GM19324 (cell line): Measurements from ENCODE around the gene AUTS2.
"Not testable (repeated sequence)": the region's sequence is repeated elsewhere in the genome, so short reads cannot be mapped to it uniquely, and the experiment has no call there.

Experiments used
- ATAC-seq: cut with Tn5 transposase; IDR thresholded peaks from one replicate; pipeline ENCODE4 v1.9.1; 2021; ENCODE audit warnings: mild to moderate bottlenecking, moderate library complexity; ENCODE audit not compliant: unreplicated experiment, low FRiP score

The AUTS2 gene

GRCh38 chr7:70646536-70647248, 1048.4 kb downstream of the AUTS2 start:
- ATAC-seq: no peak

- ATAC-seq: peak; percentile 54
Observed at GRCh38 chr7:70647801-70648498, 1049.7 kb downstream of the AUTS2 start.

GRCh38 chr7:70648499-70648861, 1050.2 kb downstream of the AUTS2 start:
- ATAC-seq: not testable (repeated sequence)

- no peak for ATAC-seq
Observed at GRCh38 chr7:70649323-70649722, 1051.0 kb downstream of the AUTS2 start.

- no peak for ATAC-seq
Observed at GRCh38 chr7:70654146-70654545, 1055.9 kb downstream of the AUTS2 start.

GRCh38 chr7:70654979-70655378, 1056.7 kb downstream of the AUTS2 start:
- ATAC-seq: no peak

- ATAC-seq: no peak
Observed at GRCh38 chr7:70655694-70656093, 1057.4 kb downstream of the AUTS2 start.

GRCh38 chr7:70657571-70657970, 1059.3 kb downstream of the AUTS2 start:
- no peak for ATAC-seq

GRCh38 chr7:70657989-70658632, 1059.8 kb downstream of the AUTS2 start:
- no peak for ATAC-seq

- ATAC-seq: no peak
Observed at GRCh38 chr7:70659263-70659662, 1061.0 kb downstream of the AUTS2 start.

GRCh38 chr7:70660154-70660818, 1062.0 kb downstream of the AUTS2 start:
- no peak for ATAC-seq

- no peak for ATAC-seq
Observed at GRCh38 chr7:70660819-70661191, 1062.5 kb downstream of the AUTS2 start.

- ATAC-seq: no peak
Observed at GRCh38 chr7:70663680-70664079, 1065.4 kb downstream of the AUTS2 start.

- no peak for ATAC-seq
Observed at GRCh38 chr7:70665997-70666396, 1067.7 kb downstream of the AUTS2 start.

GRCh38 chr7:70667406-70667805, 1069.1 kb downstream of the AUTS2 start:
- ATAC-seq: no peak

GRCh38 chr7:70668606-70669358, 1070.5 kb downstream of the AUTS2 start:
- ATAC-seq: no peak

- no peak for ATAC-seq
Observed at GRCh38 chr7:70669854-70670253, 1071.6 kb downstream of the AUTS2 start.

GRCh38 chr7:70670288-70670687, 1072.0 kb downstream of the AUTS2 start:
- no peak for ATAC-seq

GRCh38 chr7:70673778-70674570, 1075.7 kb downstream of the AUTS2 start:
- no peak for ATAC-seq

GRCh38 chr7:70674571-70675010, 1076.3 kb downstream of the AUTS2 start:
- ATAC-seq: no peak
